GM12878 (cell line): ENCODE data around the gene GSPT1. TPM values are rescaled to one million over a fixed set of nuclear protein-coding genes. Genes with fewer than 3 reads are reported as not detected.

ENCODE experiments used
- ATAC-seq: fragments of 200-7000 bp; cut with Tn5 transposase; 3 replicates; pipeline ENCODE4 v1.9.1; 2020; ENCODE audit warnings: mild to moderate bottlenecking, moderate library complexity
- BruUV-seq: library from RNA; stranded (reverse); fragments of 400-500 nt; replicated peaks from 2 replicates; lab custom pipeline; 2021; lab: Mats Ljungman, UMichigan
- CTCF ChIA-PET: fragments of 300-600 bp; sonication (Branson Sonifier 250); formaldehyde crosslinking; extraction: SDS; loops from one replicate; lab custom pipeline; 2021; ENCODE audit warnings: inconsistent platforms; lab: Yijun Ruan, JAX
- POLR2A ChIA-PET: fragments of 350-600 bp; formaldehyde crosslinking; extraction: SDS; loops from one replicate; lab custom pipeline; 2021; ENCODE audit warnings: inconsistent platforms; lab: Charles Lee
- RAD21 ChIA-PET: fragments of 300-600 bp; sonication (Branson Sonifier 250); formaldehyde crosslinking; loops from one replicate; lab custom pipeline; 2023; ENCODE audit warnings: antibody characterized with exemption; ENCODE audit not compliant: unreplicated experiment; lab: Charles Lee
- SMC1A ChIA-PET: fragments of 300-600 bp; sonication (Branson Sonifier 250); formaldehyde crosslinking; loops from one replicate; lab custom pipeline; 2023; ENCODE audit not compliant: unreplicated experiment, uncharacterized antibody; lab: Charles Lee
- DNase-seq: peaks from one replicate; pipeline ENCODE4 v3.0.0-alpha.2; 2011; ENCODE audit warnings: low read depth, low spot score
- FAIRE-seq: peaks from 3 replicates; lab custom pipeline; 2011; peaks lifted over from hg19 to GRCh38; lab: Jason Lieb, UNC
- H2AFZ ChIP-seq: 2 replicates; pipeline ENCODE4 v1.6.0; 2011; ENCODE audit warnings: low read depth, low read length, control low read depth; ENCODE audit not compliant: control insufficient read depth
- H3K27ac ChIP-seq: 2 replicates; pipeline ENCODE4 v1.5.1; 2011; ENCODE audit warnings: control low read depth; ENCODE audit not compliant: control insufficient read depth, insufficient read depth
- H3K27me3 ChIP-seq, 2 experiments: replicated peaks in 1 of 2; 2 replicates each; pipeline versions ENCODE4 v1.6.0 to v1.6.1; 2011; ENCODE audit warnings: low read length in 1 of 2; ENCODE audit not compliant: control insufficient read depth in 2 of 2, insufficient read depth in 2 of 2
- H3K36me3 ChIP-seq, 2 experiments: 2 replicates each; pipeline ENCODE4 v1.5.1; 2011; ENCODE audit warnings: low read length in 1 of 2; ENCODE audit not compliant: control insufficient read depth in 2 of 2, insufficient read depth in 2 of 2
- H3K4me1 ChIP-seq: 2 replicates; pipeline ENCODE4 v1.6.1; 2011; ENCODE audit warnings: mild to moderate bottlenecking, low read length, moderate library complexity, mixed read lengths; ENCODE audit not compliant: control insufficient read depth, insufficient read depth
- H3K4me2 ChIP-seq: 2 replicates; pipeline ENCODE4 v1.6.0; 2011; ENCODE audit warnings: control low read depth; ENCODE audit not compliant: control insufficient read depth, insufficient read depth
- H3K4me3 ChIP-seq: fragments of 200-600 bp; sonication (generic); 2 replicates; pipeline ENCODE4 v1.5.1; 2016
- H3K79me2 ChIP-seq: 2 replicates; pipeline ENCODE4 v1.6.0; 2011; ENCODE audit warnings: low read length; ENCODE audit not compliant: control insufficient read depth, insufficient read depth
- H3K9ac ChIP-seq: 2 replicates; pipeline ENCODE4 v1.8.0; 2011; ENCODE audit warnings: low read length, control low read depth, mixed read lengths; ENCODE audit not compliant: control insufficient read depth, insufficient read depth
- H3K9me3 ChIP-seq: replicated peaks from 3 replicates; pipeline ENCODE4 v1.5.1; 2011; ENCODE audit warnings: mild to moderate bottlenecking, low read length; ENCODE audit not compliant: control insufficient read depth, insufficient read depth
- H4K20me1 ChIP-seq: 2 replicates; pipeline ENCODE4 v1.6.0; 2011; ENCODE audit not compliant: control insufficient read depth, insufficient read depth
- BHLHE40 ChIP-seq, 2 experiments: fragments of 450-650 bp in 1 of 2; IDR thresholded peaks; 2 replicates each; pipeline ENCODE4 v1.6.1; 2011 to 2017; ENCODE audit warnings: low read depth in 2 of 2, borderline replicate concordance in 1 of 2, improper control_type of control experiment in 1 of 2, low read length in 1 of 2, mild to moderate bottlenecking in 1 of 2
- CREM ChIP-seq: IDR thresholded peaks from 2 replicates; pipeline ENCODE4 v1.6.1; 2014; ENCODE audit warnings: antibody characterized with exemption, low read depth
- ELK1 ChIP-seq: IDR thresholded peaks from 2 replicates; pipeline ENCODE4 v1.6.1; 2012; ENCODE audit warnings: low read depth, low read length, improper control_type of control experiment
- FOXK2 ChIP-seq: fragments of 450-650 bp; IDR thresholded peaks from 2 replicates; pipeline ENCODE4 v1.6.1; 2017; ENCODE audit warnings: mild to moderate bottlenecking, moderate library complexity
- MTA3 ChIP-seq: IDR thresholded peaks from 2 replicates; pipeline ENCODE4 v1.6.1; 2012; ENCODE audit warnings: low read length, inconsistent platforms, borderline replicate concordance
- NKRF ChIP-seq: fragments of 450-650 bp; conservative IDR thresholded peaks from 2 replicates; pipeline ENCODE4 v1.6.1; 2017; ENCODE audit warnings: mild to moderate bottlenecking, moderate library complexity
- NRF1 ChIP-seq: conservative IDR thresholded peaks from 2 replicates; pipeline ENCODE4 v1.6.1; 2011; ENCODE audit warnings: mild to moderate bottlenecking, low read depth, low read length, improper control_type of control experiment
- POLR2AphosphoS2 ChIP-seq: IDR thresholded peaks from 2 replicates; pipeline ENCODE4 v1.6.1; 2011; ENCODE audit warnings: low read depth, mild to moderate bottlenecking, low read length, improper control_type of control experiment, moderate library complexity
- RELA ChIP-seq: fragments of 450-650 bp; IDR thresholded peaks from 2 replicates; pipeline ENCODE4 v1.8.0; 2014; ENCODE audit warnings: borderline replicate concordance; ENCODE audit not compliant: partially characterized antibody
- STAT3 ChIP-seq: IDR thresholded peaks from 2 replicates; pipeline ENCODE4 v1.6.1; 2011; ENCODE audit warnings: low read depth, low read length, improper control_type of control experiment
- TBL1XR1 ChIP-seq: IDR thresholded peaks from 2 replicates; pipeline ENCODE4 v1.6.1; 2012; ENCODE audit warnings: low read depth, low read length, improper control_type of control experiment
- WRNIP1 ChIP-seq: IDR thresholded peaks from 2 replicates; pipeline ENCODE4 v1.6.1; 2011; ENCODE audit warnings: low read depth, low read length, improper control_type of control experiment, borderline replicate concordance
- ZNF274 ChIP-seq: IDR thresholded peaks from one replicate; pipeline ENCODE4 v1.8.0; 2011; ENCODE audit not compliant: insufficient read length, insufficient read depth
- WGBS: methylation state at CpG from one replicate; pipeline ENCODE4 v1.1.6; 2016; ENCODE audit warnings: low lambda C conversion rate; ENCODE audit not compliant: insufficient replicate concordance, insufficient coverage; ENCODE audit errors: missing lambda C conversion rate; 5-methylcytosine and 5-hydroxymethylcytosine counted together
- in situ Hi-C: fragments of 300-500 bp; cut with MboI; formaldehyde crosslinking; loops from 9 replicates; pipeline ENCODE4 v1.14.3; 2018; ENCODE audit warnings: mixed read lengths
- intact Hi-C: fragments of 100-400 bp; cut with micrococcal nuclease; formaldehyde crosslinking; loops from one replicate; pipeline ENCODE4 v1.14.2; 2022; ENCODE audit not compliant: unreplicated experiment
- polyA plus RNA-seq, 11 experiments: library from polyadenylated mRNA; depleted of rRNA in 4 of 11; unstranded in 6 of 11; stranded (reverse) in 5 of 11; fragments of >200 nt; fragmentation: Nextera tagmentation in 4 of 11; fragmentation: Illumina TruSeq in 1 of 11; extraction: Ambion mirVana in 4 of 11; extraction: Trizol in 1 of 11; gene quantifications; 1 replicate in 1 of 11; 2 replicates in 10 of 11; pipeline versions ENCODE4 v1.2.1 to v1.2.3, GENCODE V29; 2011 to 2016; ENCODE audit warnings: inconsistent platforms in 2 of 11, missing spikeins in 2 of 11, low read depth in 1 of 11
- total RNA-seq, 4 experiments: library from RNA; depleted of rRNA in 3 of 4; stranded (reverse); fragments of >200 nt in 3 of 4; fragmentation: Illumina TruSeq in 1 of 4; extraction: Trizol in 1 of 4; gene quantifications; 2 replicates each; pipeline versions ENCODE4 v1.2.1 to v1.2.3, GENCODE V29; 2013 to 2021

The GSPT1 gene
- total and polyA plus RNA-seq, 10 of the 15 experiments (the other 5 are each of a cell fraction or from before 2014, with no cell fraction given): 46.7 to 181 (median 99.6) TPM

GRCh38 chr16:11870399-11870798, 45.4 kb downstream of the GSPT1 start:
- ATAC-seq (no peak), FAIRE-seq (no peak), DNase-seq (no peak)
- in situ Hi-C loops: no loop called here
- CTCF ChIA-PET: no interaction called here
- Histone ChIP-seq H3K4me2 (no peak overlapping the region), H3K27ac (no peak overlapping the region), H3K36me3 (peaks cover 2 to 8% of the 10 kb centered on the region in 2 experiments), H4K20me1 (no peaks in the 10 kb centered on the region), H2AFZ (no peak overlapping the region), H3K4me3 (no peak overlapping the region), H3K9me3 (no peaks in the 10 kb centered on the region), H3K79me2 (no peaks in the 10 kb centered on the region), H3K27me3 (no peaks in the 10 kb centered on the region), H3K4me1 (no peaks in the 10 kb centered on the region), H3K9ac (no peak overlapping the region)
- WGBS: 51% methylated on average over 3 of the region's 3 CpGs
- SMC1A ChIA-PET: interaction anchor here (0.9 kb wide), 1 partner anchor 54 kb away, joined by 3 read pairs; no protein-coding TSS in a partner anchor
- POLR2A ChIA-PET: no interaction called here
- TF ChIP-seq BHLHE40 (IDR thresholded peaks at IDR 0.05; ENCODE audit: borderline replicate concordance in 1 of 2, low read depth in 2 of 2, low read length in 1 of 2) (no peak), POLR2AphosphoS2 (no peak), CREM (no peak)
- intact Hi-C loops: no loop called here
- RAD21 ChIA-PET: no interaction called here
- BruUV-seq: no TSS peak

- CTCF ChIA-PET: no interaction called here
- POLR2A ChIA-PET: interaction anchor here (0.9 kb wide), 1 partner anchor 21 kb away, joined by 4 read pairs; no protein-coding TSS in a partner anchor
- over 99% methylated on average over 8 of the region's 8 CpGs for WGBS
These were observed 46.2 kb downstream of the GSPT1 start for GRCh38 chr16:11869353-11870228.

More at GRCh38 chr16:11869353-11870228, 46.2 kb downstream of the GSPT1 start:
- peaks cover 2 to 8% of the 10 kb centered on the region in 2 experiments; a peak in 3 of 4 replicates for H3K36me3 ChIP-seq
- DNase-seq (no peak), FAIRE-seq (no peak), ATAC-seq (no peak)
- no peaks in the 10 kb centered on the region for H4K20me1 ChIP-seq
- no peaks in the 10 kb centered on the region for H3K4me1 ChIP-seq
- no TSS peak for BruUV-seq
- in situ Hi-C loops: no loop called here
- H3K4me3 ChIP-seq: no peak overlapping the region
- ChIA-PET RAD21 (no interaction called here), SMC1A (interaction anchor here (0.7 to 0.9 kb wide), 2 partner anchors 12 to 55 kb away, joined by 3 read pairs; no protein-coding TSS in a partner anchor)
- H3K27ac ChIP-seq: no peak overlapping the region
- intact Hi-C loops: no loop called here
- H3K4me2 ChIP-seq: no peak overlapping the region
- no peak overlapping the region for H2AFZ ChIP-seq
- TF ChIP-seq NKRF (no peak), FOXK2 (no peak), NRF1 (no peak), ZNF274 (no peak), WRNIP1 (no peak), ELK1 (no peak), MTA3 (no peak), STAT3 (no peak), RELA (no peak), TBL1XR1 (no peak)
- H3K9ac ChIP-seq: no peak overlapping the region
- no peaks in the 10 kb centered on the region for H3K9me3 ChIP-seq
- H3K27me3 ChIP-seq: no peaks in the 10 kb centered on the region
- H3K79me2 ChIP-seq: no peaks in the 10 kb centered on the region
